Measurements from ENCODE around the gene CRYBG1. TPM values are rescaled to one million over a fixed set of nuclear protein-coding genes. Genes with fewer than 3 reads are reported as not detected.

CRYBG1 gene
- total RNA-seq, 2 donors from 2014 or later = 2.5 to 2.7 TPM

DNA sequence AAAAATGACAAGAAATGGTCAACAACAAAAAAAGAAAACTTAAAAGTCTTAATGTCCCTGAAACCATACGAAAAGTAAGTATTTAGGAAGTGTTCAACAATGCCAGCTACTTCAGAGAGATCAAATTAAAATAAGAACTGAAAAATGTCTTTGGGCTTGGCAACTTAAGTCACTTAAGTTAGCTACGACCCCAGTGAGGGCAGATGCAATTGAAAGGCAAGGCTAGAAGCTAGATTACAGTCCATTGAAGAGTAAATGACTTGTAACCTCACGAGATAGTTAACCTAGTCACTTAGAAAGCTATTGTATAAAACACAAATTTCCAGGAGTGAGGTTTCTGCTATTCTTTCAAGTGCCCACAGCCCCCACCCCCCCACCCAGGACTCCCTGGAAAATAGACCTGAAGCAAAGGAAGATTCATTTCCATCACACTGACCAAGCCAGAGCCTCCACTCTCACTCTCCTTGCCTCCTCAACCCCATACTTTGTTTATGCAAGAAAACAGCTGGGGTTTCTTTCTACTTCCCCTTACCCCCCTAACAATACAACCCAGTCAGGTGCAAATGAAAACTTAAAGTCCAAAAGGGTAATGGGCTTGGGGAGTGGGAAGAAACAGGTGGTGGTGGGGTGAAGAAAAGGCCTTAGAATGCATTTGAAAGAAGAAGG is 254.2 kb downstream of the CRYBG1 start:
- Histone ChIP-seq H3K36me3 (ENCODE audit: control insufficient read depth, insufficient read depth, low read length) (no peaks in the 10 kb centered on the region), H3K27ac (ENCODE audit: low read depth, low read length) (peak overlapping the region; percentile 13), H3K4me1 (ENCODE audit: control insufficient read depth, insufficient read depth, low read length) (no peaks in the 10 kb centered on the region), H3K9ac (ENCODE audit: extremely low read depth, low read length, poor library complexity, severe bottlenecking) (no peak overlapping the region), H3K27me3 (ENCODE audit: control insufficient read depth, insufficient read depth, low read length, poor library complexity, severe bottlenecking) (no peaks in the 10 kb centered on the region), H3K9me3 (ENCODE audit: control insufficient read depth, low read length) (no peaks in the 10 kb centered on the region), H3K4me3 (ENCODE audit: low read length) (no peak overlapping the region)
- no peaks in the 10 kb centered on the region for H3K27me3 Mint-ChIP-seq (ENCODE audit: insufficient read depth)
- H3K27ac Mint-ChIP-seq = no peak overlapping the region
- peaks cover 41% of the 10 kb centered on the region for H3K4me1 Mint-ChIP-seq
- WGBS, 2 experiments (ENCODE audit: insufficient coverage in 1 of 2, insufficient read length in 1 of 2) = 32 to 57% methylated on average over 3 of the region's 3 CpGs
- TF ChIP-seq, protein P1, sequence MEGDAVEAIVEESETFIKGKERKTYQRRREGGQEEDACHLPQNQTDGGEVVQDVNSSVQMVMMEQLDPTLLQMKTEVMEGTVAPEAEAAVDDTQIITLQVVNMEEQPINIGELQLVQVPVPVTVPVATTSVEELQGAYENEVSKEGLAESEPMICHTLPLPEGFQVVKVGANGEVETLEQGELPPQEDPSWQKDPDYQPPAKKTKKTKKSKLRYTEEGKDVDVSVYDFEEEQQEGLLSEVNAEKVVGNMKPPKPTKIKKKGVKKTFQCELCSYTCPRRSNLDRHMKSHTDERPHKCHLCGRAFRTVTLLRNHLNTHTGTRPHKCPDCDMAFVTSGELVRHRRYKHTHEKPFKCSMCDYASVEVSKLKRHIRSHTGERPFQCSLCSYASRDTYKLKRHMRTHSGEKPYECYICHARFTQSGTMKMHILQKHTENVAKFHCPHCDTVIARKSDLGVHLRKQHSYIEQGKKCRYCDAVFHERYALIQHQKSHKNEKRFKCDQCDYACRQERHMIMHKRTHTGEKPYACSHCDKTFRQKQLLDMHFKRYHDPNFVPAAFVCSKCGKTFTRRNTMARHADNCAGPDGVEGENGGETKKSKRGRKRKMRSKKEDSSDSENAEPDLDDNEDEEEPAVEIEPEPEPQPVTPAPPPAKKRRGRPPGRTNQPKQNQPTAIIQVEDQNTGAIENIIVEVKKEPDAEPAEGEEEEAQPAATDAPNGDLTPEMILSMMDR (conservative IDR thresholded peaks at IDR 0.05) = no peak
- H3K4me3 Mint-ChIP-seq = no peak overlapping the region
- peaks cover 1% of the 10 kb centered on the region for H3K36me3 Mint-ChIP-seq (ENCODE audit: low read depth)
- no peak for DNase-seq
- no peaks in the 10 kb centered on the region for H3K9me3 Mint-ChIP-seq

GRCh38 chr6:106617302-106617701 is 256.8 kb downstream of the CRYBG1 start:
- TF ChIP-seq, protein P1 (conservative IDR thresholded peaks at IDR 0.05) = no peak
- DNase-seq = no peak

GRCh38 chr6:106617857-106618256 is 257.3 kb downstream of the CRYBG1 start:
- DNase-seq = no peak

More at GRCh38 chr6:106617302-106617701, 256.8 kb downstream of the CRYBG1 start:
- Mint-ChIP-seq H3K27me3 (ENCODE audit: insufficient read depth) (no peaks in the 10 kb centered on the region), H3K36me3 (ENCODE audit: low read depth) (peaks cover 5% of the 10 kb centered on the region), H3K4me3 (no peak overlapping the region), H3K9me3 (peaks cover 7% of the 10 kb centered on the region), H3K4me1 (peaks cover 45% of the 10 kb centered on the region), H3K27ac (no peak overlapping the region)
- no peak overlapping the region for H3K4me3 ChIP-seq (ENCODE audit: low read length)
- no peaks in the 10 kb centered on the region for H3K27me3 ChIP-seq (ENCODE audit: control insufficient read depth, insufficient read depth, low read length, poor library complexity, severe bottlenecking)
- peaks cover 7% of the 10 kb centered on the region for H3K36me3 ChIP-seq (ENCODE audit: control insufficient read depth, insufficient read depth, low read length)
- peaks cover 6% of the 10 kb centered on the region for H3K4me1 ChIP-seq (ENCODE audit: control insufficient read depth, insufficient read depth, low read length)
- peaks cover 7% of the 10 kb centered on the region for H3K9me3 ChIP-seq (ENCODE audit: control insufficient read depth, low read length)
- no peak overlapping the region for H3K9ac ChIP-seq (ENCODE audit: extremely low read depth, low read length, poor library complexity, severe bottlenecking)
- H3K27ac ChIP-seq (ENCODE audit: low read depth, low read length) = no peak overlapping the region

More at GRCh38 chr6:106617857-106618256, 257.3 kb downstream of the CRYBG1 start:
- peaks cover 13% of the 10 kb centered on the region for H3K9me3 ChIP-seq (ENCODE audit: control insufficient read depth, low read length)
- H3K36me3 Mint-ChIP-seq (ENCODE audit: low read depth) = peaks cover 11% of the 10 kb centered on the region
- peaks cover 6% of the 10 kb centered on the region for H3K4me1 ChIP-seq (ENCODE audit: control insufficient read depth, insufficient read depth, low read length)
- peaks cover 13% of the 10 kb centered on the region for H3K9me3 Mint-ChIP-seq
- no peak overlapping the region for H3K9ac ChIP-seq (ENCODE audit: extremely low read depth, low read length, poor library complexity, severe bottlenecking)
- no peak overlapping the region for H3K4me3 ChIP-seq (ENCODE audit: low read length)
- H3K36me3 ChIP-seq (ENCODE audit: control insufficient read depth, insufficient read depth, low read length) = peaks cover 12% of the 10 kb centered on the region
- no peak overlapping the region for H3K27ac Mint-ChIP-seq
- H3K27me3 ChIP-seq (ENCODE audit: control insufficient read depth, insufficient read depth, low read length, poor library complexity, severe bottlenecking) = no peaks in the 10 kb centered on the region
- TF ChIP-seq, protein P1 (conservative IDR thresholded peaks at IDR 0.05) = no peak
- WGBS, 2 experiments (ENCODE audit: insufficient coverage in 1 of 2, insufficient read length in 1 of 2) = 100% methylated on average over 1 of the region's 1 CpG; no CpG with 5 or more reads in 1 of the 2 experiments
- peaks cover 45% of the 10 kb centered on the region for H3K4me1 Mint-ChIP-seq
- no peaks in the 10 kb centered on the region for H3K27me3 Mint-ChIP-seq (ENCODE audit: insufficient read depth)
- no peak overlapping the region for H3K4me3 Mint-ChIP-seq
- H3K27ac ChIP-seq (ENCODE audit: low read depth, low read length) = no peak overlapping the region

Data from endodermal cell (in vitro differentiated cells).